Activated naive CD4-positive, alpha-beta T cell treated with Interleukin-2 at 50 U/mL for 16 hours (primary cell): ENCODE measurements around the gene ARL14EP.

Experiments
- DNase-seq: peaks from one replicate; pipeline ENCODE4 v3.0.0-alpha.2; 2020

The ARL14EP gene

DNA sequence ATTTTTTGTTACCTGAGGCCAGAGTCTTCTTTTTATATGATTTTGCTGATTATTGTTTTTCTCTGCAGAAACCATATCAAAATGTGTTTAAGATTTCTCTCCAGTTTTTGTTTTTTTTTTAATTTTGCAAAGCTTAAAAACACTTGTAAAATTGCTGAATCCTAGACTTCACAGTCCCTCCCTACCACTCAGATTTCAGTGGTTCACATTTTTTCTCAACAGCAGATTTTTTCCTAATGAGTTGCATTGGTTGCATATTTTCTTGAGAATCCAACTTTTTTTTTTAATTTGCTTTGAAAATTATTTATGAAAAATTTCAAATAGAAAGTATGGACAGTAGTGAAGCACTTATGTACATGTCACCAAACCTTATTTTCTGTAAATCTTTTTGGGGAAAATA is 5.8 kb downstream of the ARL14EP start:
- DNase-seq, result no peak

DNA sequence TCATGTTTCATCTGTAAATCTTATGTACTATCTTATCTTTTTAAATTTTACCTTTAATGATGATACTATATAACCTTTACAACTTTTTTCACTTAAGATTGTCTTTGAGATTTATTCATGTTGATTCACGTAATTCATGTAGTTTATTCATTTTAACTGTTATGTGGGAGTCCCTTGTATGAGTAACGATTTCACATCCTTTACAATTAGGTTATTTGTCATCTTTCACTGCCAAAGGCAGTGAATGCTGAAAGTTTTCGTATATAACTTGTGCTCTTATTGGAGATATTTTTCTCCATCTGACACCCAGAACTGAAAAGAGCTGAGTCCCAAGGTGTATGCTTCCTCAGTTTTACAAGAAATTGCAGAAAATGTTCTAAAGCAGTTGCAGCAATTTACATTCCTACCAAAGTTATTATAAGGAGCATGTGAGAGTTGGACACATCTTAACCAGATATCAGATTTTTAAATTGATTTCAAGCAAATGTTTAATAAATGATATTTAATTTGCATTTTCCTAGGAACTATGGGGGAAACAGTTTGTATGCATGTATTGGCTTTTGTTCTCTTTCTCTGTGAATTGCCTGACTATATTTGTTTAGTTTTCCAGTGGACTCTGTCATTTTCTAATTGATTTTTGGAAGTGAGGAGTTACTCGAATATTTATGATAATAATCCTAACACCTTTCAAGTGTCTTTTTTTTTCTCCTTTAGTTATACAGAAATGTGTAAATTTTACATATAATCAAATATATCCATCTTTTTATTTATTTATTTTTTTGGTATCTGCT is 6.4 kb downstream of the ARL14EP start:
- no peak for DNase-seq

DNA sequence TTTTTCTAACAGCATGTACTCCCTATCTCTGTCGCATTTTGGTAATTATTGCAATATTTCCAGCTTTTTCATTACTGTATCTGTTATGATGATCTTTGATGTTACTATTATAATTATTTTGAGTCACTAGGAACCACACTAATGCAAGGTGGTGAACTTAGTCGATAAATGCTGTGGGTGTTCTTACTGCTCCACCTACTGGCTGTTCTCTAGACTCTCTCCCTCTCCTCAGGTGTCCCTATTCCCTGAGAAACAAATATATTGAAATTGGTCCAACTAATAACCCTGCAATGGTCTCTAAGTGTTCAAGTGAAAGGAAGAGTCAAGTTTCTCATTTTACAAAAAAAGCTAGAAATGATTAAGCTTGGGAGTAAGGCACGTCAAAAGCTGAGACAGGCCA is 10.5 kb downstream of the ARL14EP start:
- no peak for DNase-seq

GRCh38 chr11:30342736-30343166 is 19.8 kb downstream of the ARL14EP start:
- DNase-seq, result no peak

DNA sequence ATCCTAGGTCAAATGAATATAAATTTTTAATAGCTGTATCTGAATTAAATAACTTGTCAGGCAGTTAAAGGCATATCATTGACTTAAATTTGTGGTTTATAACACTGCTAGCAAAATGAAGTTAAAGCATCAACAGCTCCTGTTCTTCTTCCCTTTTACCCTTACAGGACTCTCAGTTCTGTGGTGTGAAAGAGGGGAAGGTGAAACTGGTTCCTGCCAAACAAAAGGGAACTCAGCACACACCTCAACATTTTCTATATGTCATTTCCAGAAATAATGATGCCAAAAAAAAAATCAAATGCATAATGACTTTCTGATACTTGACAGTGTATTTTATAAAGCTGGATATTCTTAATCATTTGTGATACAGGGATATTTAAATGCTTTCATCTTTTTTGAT is 21.2 kb downstream of the ARL14EP start:
- no peak for DNase-seq

DNA sequence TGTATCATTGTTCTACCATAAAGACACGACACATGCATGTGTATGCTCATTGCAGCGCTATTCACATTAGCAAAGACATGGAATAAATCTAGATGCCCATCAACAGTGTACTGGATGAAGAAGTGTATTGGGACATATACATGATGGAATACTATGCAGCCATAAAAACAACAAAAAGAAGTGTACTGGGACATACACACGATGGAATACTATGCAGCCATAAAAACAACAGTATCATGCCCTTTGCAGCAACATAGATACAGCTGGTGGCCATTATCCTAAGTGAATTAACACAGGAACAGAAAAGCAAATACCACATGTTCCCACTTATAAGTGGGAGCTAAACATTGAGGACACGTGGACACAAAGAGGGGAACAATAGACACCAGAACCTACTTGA is 22.7 kb downstream of the ARL14EP start:
- DNase-seq, result no peak

DNA sequence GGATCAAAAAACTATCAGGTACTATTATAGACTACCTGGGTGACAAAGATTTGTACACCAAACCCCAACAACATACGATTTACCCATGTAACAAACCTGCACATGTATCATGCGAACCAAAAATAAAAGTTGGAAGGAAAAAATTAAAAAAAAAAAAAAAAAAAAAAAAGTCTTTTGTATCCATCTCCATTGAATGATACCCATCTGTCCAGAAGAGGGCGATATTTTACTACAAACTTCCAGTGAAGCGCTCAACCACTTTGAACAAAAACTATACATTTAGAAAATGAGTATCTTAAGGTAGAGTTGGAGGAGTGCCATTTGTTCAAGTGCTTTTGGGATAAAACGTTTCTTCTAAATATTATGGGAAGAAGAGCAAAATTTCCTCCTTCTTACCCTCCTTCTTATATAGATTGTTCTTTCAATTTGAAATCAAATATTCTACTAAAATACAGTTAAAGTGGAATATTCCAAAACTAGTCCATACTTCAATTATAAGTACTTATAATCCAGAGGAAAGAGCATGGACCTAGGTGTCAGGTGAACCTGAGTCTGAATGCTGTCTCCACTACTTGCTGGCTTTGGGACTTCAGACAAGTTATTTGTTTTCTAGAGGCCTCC is 23.3 kb downstream of the ARL14EP start:
- DNase-seq, result no peak

GRCh38 chr11:30348035-30348434 is 25.1 kb downstream of the ARL14EP start:
- no peak for DNase-seq

DNA sequence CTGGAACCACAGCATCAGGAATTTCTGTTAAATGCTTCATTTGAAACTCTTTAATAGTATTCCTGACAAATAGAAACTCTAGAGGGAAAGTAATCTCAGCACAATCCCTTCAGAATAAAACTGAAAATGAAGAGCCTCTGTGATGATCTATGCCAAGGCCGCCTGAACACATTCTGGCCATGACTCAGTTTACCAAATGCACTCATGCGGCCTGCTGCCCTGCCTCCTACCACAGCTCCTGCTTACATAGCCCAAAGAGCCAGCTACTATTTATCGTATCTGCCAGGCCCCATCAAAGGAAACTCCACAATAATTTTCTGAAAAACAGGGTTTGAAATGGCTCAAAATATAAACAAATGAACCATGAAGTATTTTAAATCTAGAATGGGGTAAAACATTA is 27.0 kb downstream of the ARL14EP start:
- no peak for DNase-seq

- no peak for DNase-seq
Observed at GRCh38 chr11:30350384-30350783, 27.5 kb downstream of the ARL14EP start.

GRCh38 chr11:30351061-30351460 is 28.2 kb downstream of the ARL14EP start:
- no peak for DNase-seq

DNA sequence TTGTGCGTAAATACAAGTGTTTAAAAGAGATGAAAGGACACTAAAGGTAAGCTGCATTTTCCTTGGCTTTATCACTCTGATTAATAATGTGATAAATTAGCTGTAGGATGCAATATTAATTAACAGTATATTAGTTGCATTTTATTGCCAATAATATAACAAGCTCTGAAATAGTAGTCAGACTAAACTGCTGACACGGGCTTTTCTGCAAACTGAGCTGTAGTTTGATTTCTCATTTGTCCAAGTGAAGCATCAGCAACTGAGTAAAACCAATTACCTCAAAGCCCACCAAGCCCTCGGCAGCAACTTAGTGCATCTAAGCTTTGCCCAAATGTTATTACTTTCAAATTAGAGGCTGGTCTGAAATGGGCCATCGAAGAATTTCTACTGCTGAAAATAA is 33.5 kb downstream of the ARL14EP start:
- DNase-seq, result no peak

GRCh38 chr11:30357872-30358271 is 35.0 kb downstream of the ARL14EP start:
- no peak for DNase-seq

GRCh38 chr11:30358536-30358935 is 35.6 kb downstream of the ARL14EP start:
- DNase-seq, result no peak

DNA sequence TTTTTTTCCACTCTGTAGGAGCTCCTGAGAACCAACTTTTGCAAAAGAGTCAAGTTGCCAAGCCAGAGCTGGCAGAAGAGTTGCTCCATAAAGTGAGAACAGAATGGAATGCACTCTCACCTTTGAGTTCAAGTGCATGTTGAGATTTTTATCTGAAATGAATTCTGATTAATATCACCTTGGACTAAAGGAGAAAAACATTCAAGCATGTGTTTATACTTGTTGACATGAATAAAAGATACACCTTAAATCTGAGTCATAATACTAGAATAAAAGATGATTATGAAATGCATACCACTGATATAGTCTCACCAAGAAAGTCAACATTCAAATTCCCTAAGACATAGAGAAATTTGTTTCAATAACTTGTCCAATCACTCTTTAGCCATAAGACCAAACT is 37.8 kb downstream of the ARL14EP start:
- DNase-seq, result no peak

- no peak for DNase-seq
Observed at GRCh38 chr11:30364139-30364836, 41.4 kb downstream of the ARL14EP start.

DNA sequence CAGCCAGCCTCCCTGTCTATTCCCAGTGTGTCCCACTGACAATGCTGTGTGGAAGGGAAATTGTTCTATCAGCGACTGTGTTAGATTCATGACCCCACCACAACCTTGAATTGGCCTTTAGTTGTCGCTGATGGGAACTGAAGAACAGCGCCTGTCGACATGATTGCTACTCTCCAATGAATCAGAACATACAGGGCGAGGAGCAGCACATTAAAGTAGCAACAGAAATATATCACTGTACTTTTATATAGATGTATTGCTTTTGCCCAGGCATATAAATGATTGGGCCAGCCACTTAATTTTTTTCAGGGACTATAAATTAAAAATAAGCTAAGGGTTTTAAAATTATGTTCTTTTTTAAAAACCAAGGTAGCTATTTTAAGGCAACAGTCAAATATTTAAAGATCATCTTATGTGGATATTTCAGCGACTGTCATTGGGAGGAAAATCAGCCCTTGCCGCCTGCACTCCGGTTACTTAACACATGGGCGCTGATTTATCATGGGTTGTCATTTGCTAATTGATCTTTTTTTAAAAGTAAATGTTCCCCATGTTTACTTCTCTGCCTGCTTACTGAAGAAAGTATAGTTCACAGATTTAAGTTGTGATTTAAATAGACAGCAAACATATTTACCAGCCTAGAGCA is 42.1 kb downstream of the ARL14EP start:
- no peak for DNase-seq

DNA sequence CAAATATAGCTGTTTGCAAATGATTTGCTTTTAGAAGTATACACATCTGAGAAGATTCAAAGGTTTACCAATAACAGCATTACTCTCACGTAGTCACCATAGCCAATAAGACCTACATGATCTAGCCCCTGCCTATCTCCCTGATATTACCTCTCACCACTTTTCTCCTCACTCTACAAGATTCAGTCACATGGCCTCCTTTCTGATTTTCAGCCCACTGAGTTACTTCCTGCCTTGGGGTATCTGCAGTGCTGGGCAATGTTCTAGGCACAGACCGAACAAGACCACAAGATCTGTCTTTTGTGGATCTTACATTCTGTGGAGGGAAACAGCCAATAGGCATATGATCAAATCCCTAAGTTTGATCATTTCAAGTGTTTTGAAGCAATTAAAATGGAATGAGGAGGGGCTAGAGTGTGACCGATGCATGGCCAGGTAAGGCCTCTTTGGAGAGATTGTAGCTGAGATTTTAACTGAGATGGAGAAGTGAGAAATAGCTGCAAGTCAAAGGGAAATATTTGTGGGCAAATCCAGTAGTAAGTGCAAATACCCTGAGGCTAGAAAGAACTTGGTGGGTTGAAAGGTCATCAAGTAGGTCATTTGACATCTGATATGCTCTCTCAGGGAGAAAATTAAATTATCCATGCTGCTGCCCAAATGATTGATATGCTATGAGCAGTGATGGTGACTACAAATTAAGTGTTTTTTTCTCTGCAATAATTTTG is 43.1 kb downstream of the ARL14EP start:
- DNase-seq, result no peak

DNA sequence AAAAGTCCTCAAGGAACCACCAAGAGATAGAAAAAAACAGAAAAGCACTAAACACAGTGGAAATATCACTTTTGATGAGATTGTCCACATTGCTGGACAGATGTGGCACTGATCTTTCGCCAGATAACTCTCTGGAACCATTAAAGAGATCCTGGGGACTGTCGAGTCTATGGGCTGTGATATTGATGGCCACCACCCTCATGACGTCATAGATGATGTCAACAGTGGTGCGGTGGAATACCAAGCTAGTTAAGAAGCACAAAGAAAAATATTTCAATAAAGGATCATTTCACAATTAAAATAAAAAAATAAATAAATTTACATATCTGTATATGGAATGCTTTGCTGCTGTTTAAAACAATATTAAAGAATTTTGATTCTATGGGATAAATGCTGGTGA is 45.5 kb downstream of the ARL14EP start:
- DNase-seq, result no peak

DNA sequence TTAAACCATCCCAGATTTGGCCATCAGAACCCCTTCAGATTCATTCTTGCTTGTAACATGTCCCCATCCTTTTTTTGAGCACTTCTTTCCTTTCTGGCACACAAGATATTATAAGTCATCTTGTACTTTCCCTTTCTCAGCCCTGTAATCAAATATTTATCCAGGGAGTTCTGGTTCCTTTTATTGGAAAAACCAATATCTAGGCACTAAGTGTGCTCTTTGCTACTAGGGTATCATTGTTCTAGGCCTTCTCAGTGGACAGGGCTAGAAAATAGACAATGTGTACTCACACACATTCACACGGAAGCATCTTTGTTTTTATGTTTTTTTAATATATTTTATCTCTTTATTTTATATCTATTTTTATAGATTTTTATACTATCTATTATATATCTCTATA is 47.3 kb downstream of the ARL14EP start:
- DNase-seq, result no peak

GRCh38 chr11:30377347-30377746 is 54.4 kb downstream of the ARL14EP start:
- DNase-seq, result no peak

DNA sequence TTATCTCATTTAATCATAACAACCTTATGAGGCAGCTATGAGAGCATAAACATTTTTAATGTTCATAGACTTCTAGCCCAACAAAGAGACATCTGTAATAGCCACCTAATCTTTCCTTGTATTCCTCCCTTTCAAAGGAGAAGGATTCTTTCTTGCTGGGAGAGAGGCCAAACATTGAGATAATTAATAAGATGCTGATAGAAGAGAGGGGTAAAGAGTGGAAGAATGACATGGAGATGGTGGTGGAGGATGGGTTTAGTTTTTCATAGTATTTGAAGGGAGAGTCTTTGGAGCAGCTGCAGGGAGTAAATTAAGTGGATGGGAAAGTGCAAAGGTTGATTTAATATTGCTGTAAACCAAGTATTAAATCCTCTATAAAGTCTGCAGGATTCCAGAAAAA is 57.9 kb downstream of the ARL14EP start:
- DNase-seq, result no peak

DNA sequence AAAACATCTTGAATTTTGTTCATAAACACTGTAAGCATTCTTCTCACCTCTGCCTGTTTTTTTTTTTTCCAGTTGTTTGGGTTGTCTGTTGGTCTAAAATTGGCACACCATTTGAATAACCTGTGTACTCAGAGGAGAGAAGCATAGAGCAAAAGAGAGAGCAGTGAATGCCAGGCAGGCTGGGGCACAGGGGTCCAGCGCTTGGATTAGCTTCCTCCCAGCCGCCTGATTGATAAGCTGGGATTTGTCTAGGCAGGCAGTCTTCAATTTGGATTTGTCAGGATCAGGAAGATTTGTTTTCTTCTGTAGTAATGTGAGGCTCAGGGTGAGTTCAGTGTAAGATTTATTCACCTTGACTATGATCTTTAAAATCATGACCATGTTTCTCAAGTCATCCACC is 59.0 kb downstream of the ARL14EP start:
- no peak for DNase-seq
